SK-N-MC (cell line): Measurements from ENCODE around the gene ITPKB.

ENCODE experiments used
- EZH2 ChIP-seq: fragments of 200-600 bp; sonication (generic); IDR thresholded peaks from one replicate; pipeline ENCODE4 v1.6.1; 2017; ENCODE audit warnings: antibody characterized with exemption
- FOXP2 ChIP-seq: optimal IDR thresholded peaks from 2 replicates; pipeline ENCODE3; 2011; ENCODE audit warnings: mild to moderate bottlenecking, moderate library complexity; ENCODE audit not compliant: insufficient read depth; ENCODE audit errors: extremely low read length, control extremely low read depth
- POLR2AphosphoS5 ChIP-seq: IDR thresholded peaks from 2 replicates; pipeline ENCODE4 v1.6.1; 2012; ENCODE audit warnings: mild to moderate bottlenecking, low read depth, low read length, borderline replicate concordance

GRCh38 chr1:226751214-226751613, 12.1 kb upstream of the ITPKB start:
- TF ChIP-seq POLR2AphosphoS5 (no peak), EZH2 (no peak), FOXP2 (no peak)
